GM19023 (cell line): Measurements from ENCODE around the gene AAK1.
"Not testable (repeated sequence)": the region's sequence is repeated elsewhere in the genome, so short reads cannot be mapped to it uniquely, and the experiment has no call there.

Source experiments
- ATAC-seq: cut with Tn5 transposase; IDR thresholded peaks from one replicate; pipeline ENCODE4 v1.9.1; 2021; ENCODE audit warnings: mild to moderate bottlenecking, moderate library complexity; ENCODE audit not compliant: unreplicated experiment

AAK1 gene

GRCh38 chr2:69462780-69463179, 180.8 kb downstream of the AAK1 start:
- no peak for ATAC-seq

GRCh38 chr2:69461404-69461803, 182.1 kb downstream of the AAK1 start:
- no peak for ATAC-seq

GRCh38 chr2:69459936-69460335, 183.6 kb downstream of the AAK1 start:
- ATAC-seq, result no peak

GRCh38 chr2:69456950-69457445, 186.5 kb downstream of the AAK1 start:
- no peak for ATAC-seq

DNA sequence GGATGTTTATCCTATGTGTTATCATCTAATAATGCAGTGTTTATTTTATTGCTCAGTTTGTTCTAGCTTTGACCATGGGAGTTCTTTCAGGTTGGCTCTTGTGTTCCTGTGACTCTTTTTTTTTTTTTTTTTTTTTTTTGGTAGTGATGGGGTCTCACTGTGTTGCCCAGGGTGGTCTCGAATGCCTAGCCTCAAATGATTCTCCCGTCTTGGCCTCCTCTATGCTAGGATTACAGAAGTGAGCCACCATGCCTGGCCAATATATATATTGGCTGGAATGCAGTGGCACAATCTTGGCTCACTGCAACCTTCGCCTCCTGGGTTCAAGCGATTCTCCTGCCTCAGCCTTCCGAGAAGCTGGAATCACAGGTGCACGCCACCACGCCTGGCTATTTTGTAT, 187.4 kb downstream of the AAK1 start:
- ATAC-seq, result no peak

- no peak for ATAC-seq
These were observed 188.6 kb downstream of the AAK1 start for GRCh38 chr2:69454976-69455375.

DNA sequence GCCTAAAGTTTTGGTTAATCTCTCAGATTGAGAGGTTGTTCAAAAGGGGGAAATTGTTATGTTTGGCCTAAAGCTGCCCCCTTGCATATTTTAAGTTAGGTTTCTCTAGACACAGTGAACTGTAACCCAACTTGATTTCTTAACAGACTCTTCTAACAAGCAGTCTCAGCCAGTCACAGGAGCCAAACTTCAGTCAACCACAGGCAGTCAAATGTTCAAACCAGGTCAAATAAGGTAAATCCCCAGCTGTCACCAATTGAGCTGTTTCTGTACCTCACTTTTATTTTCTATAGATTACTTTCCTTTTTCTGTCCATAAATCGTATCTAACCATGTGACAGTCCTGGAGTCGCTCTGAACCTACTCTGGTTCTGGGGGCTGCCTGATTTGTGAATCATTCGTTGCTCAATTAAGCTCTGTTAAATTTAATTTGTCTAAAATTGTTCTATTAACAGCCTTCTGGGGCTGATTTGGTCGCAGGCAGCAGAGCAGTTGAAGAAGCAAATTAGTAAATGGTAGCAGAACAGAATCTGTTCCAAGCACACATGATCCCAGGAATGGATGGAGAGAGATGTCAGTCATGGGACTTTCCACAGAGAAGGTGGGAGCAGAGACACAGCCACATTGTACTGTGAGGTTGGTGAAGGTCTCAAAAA, 189.9 kb downstream of the AAK1 start:
- peak; percentile 93 for ATAC-seq

DNA sequence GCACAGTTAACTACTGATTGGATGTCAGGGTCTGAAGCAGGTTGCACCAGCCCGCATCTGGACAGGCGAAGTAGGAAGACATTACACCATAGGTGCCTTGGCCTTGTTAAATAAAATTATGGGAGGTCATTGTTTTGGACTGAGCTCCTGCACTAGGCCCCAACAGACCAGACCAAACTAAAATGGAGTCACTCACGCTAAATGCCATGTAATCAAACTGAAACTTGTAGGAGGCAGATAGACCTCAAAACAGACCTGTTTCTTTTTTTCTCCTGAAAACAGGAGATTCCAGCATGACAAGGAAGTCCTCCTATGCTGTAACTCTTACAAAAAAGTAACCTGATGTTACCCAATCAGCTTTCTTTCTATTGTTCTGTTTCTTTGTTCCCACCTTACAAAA, 190.9 kb downstream of the AAK1 start:
- ATAC-seq, result no peak

DNA sequence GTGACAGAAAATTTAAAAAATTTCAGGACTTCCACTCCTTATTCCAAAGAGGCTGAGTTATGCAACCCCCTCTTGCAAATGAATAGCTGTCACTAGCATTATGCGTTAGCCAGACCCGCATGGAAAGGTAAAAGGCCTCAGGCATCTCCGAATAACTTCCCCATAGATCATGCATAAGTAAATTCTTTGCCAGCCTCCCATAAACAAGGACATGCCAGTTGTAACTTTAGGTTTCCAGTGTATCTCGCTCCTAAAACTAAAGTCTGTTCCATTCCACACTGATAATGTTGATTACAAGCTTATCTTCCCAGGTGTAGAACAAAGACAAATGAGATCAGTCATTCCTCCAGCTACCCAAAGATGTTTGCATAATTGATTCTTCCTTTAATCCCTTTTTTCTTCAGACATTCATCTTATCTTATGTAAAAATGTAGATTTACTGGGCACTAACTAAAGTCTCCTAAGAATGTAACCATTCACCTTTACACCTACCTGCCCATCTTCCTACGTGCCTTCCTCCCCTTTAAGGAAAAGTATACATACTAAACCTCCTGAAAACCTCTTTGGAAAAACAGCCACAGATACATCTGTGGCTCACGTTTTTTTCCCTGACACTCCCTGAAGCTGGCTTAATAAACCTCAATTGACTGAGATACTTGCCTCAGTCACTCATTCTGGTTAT, 192.7 kb downstream of the AAK1 start:
- ATAC-seq, result no peak

- ATAC-seq, result no peak
These were observed 193.6 kb downstream of the AAK1 start for GRCh38 chr2:69449906-69450305.

DNA sequence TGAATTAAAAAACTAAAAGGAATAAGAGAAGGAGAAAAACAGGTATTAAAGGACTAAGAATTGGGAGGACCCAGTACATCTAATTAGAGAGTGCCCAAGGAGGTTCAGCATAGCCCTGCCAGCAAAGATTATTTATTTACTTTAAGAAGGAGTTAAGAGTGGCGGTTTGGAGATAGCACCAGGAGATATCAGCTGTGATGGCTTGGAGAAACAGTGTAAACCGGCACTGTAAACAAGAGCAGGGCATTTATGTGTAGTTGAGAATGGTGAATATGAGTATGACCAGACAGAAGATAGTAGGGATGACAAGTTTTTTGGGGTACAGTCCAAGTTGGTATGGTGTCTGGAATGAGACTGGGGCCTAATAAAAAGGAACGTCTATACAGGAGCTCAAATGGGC, 199.9 kb downstream of the AAK1 start:
- not testable (repeated sequence) for ATAC-seq

GRCh38 chr2:69439499-69439898, 204.0 kb downstream of the AAK1 start:
- not testable (repeated sequence) for ATAC-seq

DNA sequence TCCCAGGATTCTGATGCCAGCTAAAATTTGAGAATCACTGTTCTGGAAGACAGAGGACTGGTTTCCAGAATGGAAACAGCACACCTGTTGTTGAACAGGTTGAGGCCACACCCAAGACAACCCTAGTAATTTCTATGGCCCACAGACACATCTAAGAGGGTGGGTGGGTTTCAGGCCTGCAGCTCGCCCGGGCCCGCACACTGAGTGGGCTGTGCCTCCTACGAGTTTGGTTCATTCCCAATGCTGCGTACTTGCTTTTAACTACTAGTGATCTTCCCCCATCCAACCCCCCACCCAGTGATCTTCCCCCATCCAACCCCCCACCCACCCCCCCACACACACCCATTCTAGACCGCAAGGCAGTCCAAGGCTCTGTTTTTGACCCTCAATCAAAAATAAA, 205.0 kb downstream of the AAK1 start:
- ATAC-seq, result no peak

DNA sequence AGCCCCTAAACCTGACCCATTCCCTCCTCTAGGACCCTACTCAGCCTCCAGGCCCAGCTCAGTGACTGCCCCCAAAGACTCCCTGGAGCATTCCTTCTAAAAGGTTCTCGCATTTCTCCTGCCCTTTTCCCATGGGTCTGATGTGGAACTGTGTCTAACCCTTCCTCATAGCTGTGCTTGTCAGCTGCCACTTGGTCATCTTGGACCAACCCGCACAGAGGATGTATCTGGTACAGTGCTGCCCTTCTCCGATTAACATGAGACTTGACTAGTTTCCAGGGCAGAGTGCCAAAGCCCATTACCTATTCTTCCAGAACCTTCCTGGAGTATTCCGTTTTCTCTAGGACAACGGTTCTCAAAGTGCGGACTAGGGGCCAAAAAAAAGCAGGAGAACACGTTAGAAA, 205.8 kb downstream of the AAK1 start:
- no peak for ATAC-seq

DNA sequence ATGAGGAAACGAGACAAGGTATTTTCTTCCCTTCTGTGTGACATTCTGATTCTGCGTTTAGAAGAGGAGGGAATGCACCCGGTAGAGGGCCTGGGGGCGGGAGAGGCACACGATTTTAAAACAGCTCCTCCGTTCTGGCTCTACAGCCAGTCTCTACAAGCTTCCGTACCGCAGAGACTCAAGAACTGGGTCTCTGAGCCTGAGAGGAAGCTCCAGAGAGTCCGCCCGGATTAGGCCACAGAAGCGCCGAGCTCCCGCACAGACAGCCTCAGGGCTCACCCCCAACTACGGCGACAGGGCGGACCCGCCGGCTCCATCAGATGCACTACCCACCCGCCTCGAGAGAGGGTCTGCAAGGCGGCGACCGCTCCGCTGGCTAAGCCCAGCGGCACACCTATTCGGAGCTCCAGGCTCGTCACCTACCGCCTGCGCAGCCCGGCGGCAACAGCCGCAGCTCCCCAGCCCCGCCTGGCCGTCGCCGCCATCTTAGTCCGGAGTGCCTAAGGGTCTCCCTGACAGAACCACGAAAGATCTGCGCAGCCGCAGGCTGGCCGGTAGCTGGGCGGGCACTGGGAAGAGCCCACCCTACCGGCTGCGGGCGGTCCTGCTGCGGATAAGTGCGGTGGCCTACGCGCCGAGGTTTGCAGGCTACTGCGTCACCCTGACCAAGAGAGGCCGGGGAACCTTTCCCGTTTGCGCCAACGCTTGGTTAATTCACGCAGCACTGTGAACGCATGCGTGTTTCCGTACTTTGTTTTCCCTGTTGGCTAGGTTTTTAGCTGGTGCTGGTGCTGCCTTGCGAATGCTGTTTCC, 206.4 kb downstream of the AAK1 start, which contains the start of gene NFU1:
Gene NFU1, minus strand, starts transcription at position 498 of the 813 bp plus-strand sequence. Its CDS starts 13 bp downstream, at position 485.
- ATAC-seq, result peak; percentile 95

DNA sequence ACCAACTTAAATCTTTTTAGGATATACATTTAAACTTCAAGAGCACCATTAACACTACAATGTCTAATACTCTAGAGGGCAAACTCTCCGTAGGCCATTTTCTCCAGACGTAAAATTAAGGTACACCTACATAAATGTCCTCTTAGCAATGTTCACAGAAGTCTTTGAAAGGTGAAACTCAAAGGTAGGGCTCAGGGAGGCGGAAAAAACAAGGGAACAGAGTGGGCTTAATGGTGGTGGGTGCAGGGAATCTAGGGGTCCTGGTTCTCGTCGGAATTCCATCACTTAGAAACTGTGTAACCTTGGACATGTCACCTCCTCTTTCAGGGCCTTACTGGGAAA, 207.0 kb downstream of the AAK1 start:
- peak; percentile 4 for ATAC-seq

- no peak for ATAC-seq
These were observed 208.8 kb downstream of the AAK1 start for GRCh38 chr2:69434753-69435152.

DNA sequence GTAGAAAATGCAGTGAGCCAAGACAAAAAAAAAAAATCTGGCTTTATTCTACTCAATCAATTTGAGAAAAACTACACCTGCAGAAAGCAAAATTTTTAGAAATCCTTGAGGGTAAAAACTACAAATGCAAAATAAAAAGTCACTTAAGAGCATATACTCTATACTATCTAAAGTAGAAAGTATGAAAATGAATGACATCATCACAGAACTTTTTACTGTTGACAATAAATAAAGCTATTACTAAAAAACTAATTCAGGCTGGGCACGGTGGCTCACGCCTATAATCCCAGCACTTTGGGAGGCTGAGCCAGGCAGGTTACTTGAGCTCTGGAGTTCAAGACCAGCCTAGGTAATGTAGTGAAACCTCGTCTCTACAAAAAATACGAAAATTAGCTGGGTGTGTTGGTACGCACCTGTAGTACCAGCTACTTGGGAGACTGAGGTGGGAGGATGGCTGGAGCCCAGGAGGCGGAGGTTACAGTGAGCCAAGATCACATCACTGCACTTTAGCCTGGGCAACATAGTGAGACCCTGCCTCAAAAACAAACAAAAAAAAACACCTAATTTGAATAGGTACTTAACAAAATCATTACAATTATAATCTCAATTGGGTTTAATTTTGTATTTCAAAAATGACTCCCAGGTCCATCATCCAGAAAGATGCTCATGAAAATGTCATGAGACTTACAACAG, 213.9 kb downstream of the AAK1 start:
- ATAC-seq, result no peak

GRCh38 chr2:69428981-69429380, 214.6 kb downstream of the AAK1 start:
- ATAC-seq, result no peak

GRCh38 chr2:69424419-69424818, 219.1 kb downstream of the AAK1 start:
- no peak for ATAC-seq

DNA sequence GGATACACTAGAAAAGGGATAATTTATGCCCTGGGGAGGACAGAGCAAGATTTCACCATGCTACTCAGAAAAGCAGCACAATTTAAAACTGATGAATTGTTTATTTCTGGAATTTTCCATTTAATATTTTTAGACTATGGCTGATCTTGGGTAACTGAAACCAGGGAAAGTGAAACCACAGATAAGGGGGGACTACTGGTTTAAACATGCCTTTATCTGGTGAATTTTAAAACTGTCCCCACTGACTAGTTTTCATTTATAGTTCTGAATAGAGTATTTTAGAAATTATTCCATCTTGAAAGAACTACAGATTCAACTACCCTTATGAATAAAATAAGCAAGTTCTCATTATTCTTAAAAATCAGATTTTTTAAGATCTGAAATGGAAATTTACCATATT, 221.3 kb downstream of the AAK1 start:
- ATAC-seq, result no peak
